ACC112 (cell line): ENCODE results near the gene NT5DC3.

ENCODE experiments used
- H2AFZ ChIP-seq: fragments of 200-600 bp; sonication (generic); one replicate; pipeline ENCODE4 v1.6.0; 2017; ENCODE audit warnings: antibody characterized with exemption, low read length; ENCODE audit not compliant: unreplicated experiment
- H3K27ac ChIP-seq: fragments of 200-600 bp; sonication (generic); 2 replicates; pipeline ENCODE4 v1.5.1; 2014; ENCODE audit warnings: low read depth, mild to moderate bottlenecking, antibody characterized with exemption, low read length, moderate library complexity
- H3K27me3 ChIP-seq: fragments of 200-600 bp; sonication (generic); 2 replicates; pipeline ENCODE4 v1.6.1; 2014; ENCODE audit warnings: mild to moderate bottlenecking, antibody characterized with exemption, low read length, moderate library complexity, mixed read lengths; ENCODE audit not compliant: insufficient read depth
- H3K36me3 ChIP-seq: fragments of 200-600 bp; sonication (generic); 2 replicates; pipeline ENCODE4 v1.6.1; 2016; ENCODE audit warnings: mild to moderate bottlenecking, antibody characterized with exemption, low read length, moderate library complexity, mixed read lengths; ENCODE audit not compliant: insufficient read depth
- H3K4me1 ChIP-seq: fragments of 200-600 bp; sonication (generic); one replicate; pipeline ENCODE4 v1.6.1; 2016; ENCODE audit warnings: low read length, mixed read lengths; ENCODE audit not compliant: insufficient read depth, unreplicated experiment, control insufficient read depth
- H3K4me3 ChIP-seq: fragments of 200-600 bp; sonication (generic); 2 replicates; pipeline ENCODE4 v1.5.1; 2014; ENCODE audit warnings: mild to moderate bottlenecking, low read depth, low read length
- H3K79me2 ChIP-seq: fragments of 200-600 bp; sonication (generic); one replicate; pipeline ENCODE4 v1.6.0; 2016; ENCODE audit warnings: low read length; ENCODE audit not compliant: control insufficient read depth, unreplicated experiment, insufficient read depth

Gene NT5DC3

DNA sequence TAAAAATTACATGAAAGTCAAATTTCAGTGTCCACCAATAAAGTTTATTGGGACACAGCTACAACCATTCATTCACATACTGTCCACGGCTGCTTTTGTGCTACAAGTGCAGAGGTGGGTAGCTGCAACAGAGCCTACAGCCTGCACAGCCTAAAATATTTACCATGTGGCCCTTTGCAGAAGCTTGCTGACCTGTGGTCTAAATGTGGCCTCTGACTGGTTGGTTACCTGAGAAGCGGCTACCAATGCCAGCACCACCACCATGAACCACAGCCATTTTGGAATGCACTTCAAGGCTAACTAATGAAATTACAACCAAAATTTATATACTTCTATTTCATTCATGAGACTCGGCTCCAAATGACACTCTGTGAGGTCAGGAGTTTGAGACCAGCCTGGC, 58.6 kb downstream of the NT5DC3 start:
- H3K4me1 ChIP-seq: peaks cover 13% of the 10 kb centered on the region
- H3K36me3 ChIP-seq: peaks cover 1% of the 10 kb centered on the region; the same call in 1 of the 2 replicates

DNA sequence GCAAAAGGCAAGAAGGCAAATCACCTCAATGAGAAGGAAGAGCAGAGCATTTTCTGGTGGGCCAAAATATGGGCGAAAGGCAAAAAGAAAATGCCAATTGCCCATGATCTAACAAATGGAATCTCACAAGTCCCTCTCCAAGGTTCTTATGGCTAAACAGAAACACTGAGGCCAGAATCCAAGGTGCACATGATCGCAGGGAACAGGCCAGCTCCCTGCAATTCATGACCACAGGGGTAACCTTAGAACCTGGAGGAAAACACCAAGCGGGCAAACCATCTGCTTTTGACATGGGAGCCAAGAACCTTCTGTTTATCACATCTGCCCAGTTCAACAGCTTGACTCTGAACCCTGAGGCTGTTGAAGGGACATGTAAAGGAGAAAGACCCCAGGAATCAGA, 60.0 kb downstream of the NT5DC3 start:
- H2AFZ ChIP-seq: no peak overlapping the region
- no peak overlapping the region for H3K4me3 ChIP-seq
- H3K36me3 ChIP-seq: peaks cover 4% of the 10 kb centered on the region; the same call in 1 of the 2 replicates
- no peaks in the 10 kb centered on the region for H3K79me2 ChIP-seq
- peaks cover 13% of the 10 kb centered on the region for H3K4me1 ChIP-seq
- no peak overlapping the region for H3K27ac ChIP-seq
- H3K27me3 ChIP-seq: no peaks in the 10 kb centered on the region

More for the DNA sequence above, 58.6 kb downstream of the NT5DC3 start:
- Histone ChIP-seq H3K27ac (no peak overlapping the region), H2AFZ (no peak overlapping the region), H3K27me3 (no peaks in the 10 kb centered on the region), H3K79me2 (no peaks in the 10 kb centered on the region), H3K4me3 (no peak overlapping the region)

DNA sequence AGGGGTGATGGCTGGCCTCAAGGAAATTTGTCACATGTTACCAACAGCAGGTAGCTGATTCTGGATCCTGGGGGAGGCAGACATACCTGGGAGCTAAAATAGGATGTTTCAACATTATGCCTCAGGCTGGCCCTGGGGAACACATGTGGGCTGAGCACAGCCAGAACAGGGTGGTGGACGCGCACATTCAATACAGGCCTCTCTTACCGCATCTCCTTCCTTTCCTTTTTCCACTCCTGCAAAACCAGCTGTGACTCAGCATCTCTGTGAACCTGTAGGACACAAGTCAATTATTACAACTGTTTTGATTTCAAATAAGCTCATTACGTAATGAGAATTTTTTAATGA, 61.0 kb downstream of the NT5DC3 start:
- Histone ChIP-seq H2AFZ (no peak overlapping the region), H3K27me3 (no peaks in the 10 kb centered on the region), H3K79me2 (no peaks in the 10 kb centered on the region), H3K36me3 (peaks cover 4% of the 10 kb centered on the region; the same call in 1 of the 2 replicates), H3K27ac (no peak overlapping the region), H3K4me1 (peaks cover 13% of the 10 kb centered on the region), H3K4me3 (no peak overlapping the region)

DNA sequence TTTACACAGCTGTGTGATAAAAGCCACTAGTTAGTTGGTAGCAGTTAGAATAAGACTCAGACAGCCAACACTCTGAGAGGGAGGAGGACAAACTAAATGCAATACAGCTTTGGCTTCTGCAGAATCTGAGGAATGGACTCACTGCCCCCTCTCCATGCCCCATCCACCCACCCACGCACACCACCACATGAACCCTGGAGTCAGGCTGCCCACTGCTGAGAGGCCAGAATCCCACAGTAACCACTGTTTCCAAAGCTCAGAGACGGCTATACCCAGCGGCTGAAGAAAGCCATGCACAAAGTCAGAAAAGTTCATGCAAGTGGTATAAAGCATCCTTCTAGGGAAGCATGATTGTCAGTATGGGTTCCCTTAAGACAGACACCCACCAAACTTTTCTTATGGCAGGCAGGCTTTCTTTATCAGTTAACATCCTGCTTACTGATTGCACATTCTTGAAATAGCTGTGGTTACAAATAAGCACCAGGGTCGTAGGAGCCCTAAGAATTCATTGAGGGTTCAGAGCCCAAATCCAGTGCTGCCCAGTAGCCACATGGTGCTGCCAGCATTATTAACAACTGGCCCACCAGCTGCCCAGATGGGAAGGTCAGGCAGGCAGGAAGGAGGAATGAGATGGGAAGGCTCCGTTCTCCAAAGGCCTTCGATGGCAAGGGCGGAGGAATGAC, 61.5 kb downstream of the NT5DC3 start:
- Histone ChIP-seq H3K79me2 (no peaks in the 10 kb centered on the region), H3K4me1 (peaks cover 13% of the 10 kb centered on the region), H3K4me3 (no peak overlapping the region), H2AFZ (no peak overlapping the region), H3K27ac (no peak overlapping the region), H3K27me3 (no peaks in the 10 kb centered on the region), H3K36me3 (peaks cover 4% of the 10 kb centered on the region; the same call in 1 of the 2 replicates)

DNA sequence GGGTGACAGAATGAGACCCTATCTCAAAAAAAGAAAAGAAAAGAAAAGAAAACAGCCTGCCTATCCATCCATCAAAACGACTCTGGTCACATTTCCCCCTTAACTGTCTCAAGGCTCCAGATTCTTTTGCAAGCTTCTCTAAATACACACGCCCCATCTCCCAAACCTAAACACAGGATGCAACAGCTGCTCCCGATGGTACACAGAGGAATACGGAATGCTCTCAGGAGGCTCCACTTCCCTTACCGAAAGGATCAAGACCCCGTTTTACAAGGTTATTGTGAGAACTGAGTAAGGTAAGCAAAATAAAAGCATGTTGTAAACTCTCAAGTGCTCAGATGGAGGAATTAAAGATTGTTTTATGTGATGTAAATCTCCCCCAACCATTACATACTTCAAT, 62.3 kb downstream of the NT5DC3 start:
- Histone ChIP-seq H3K79me2 (no peaks in the 10 kb centered on the region), H3K27me3 (no peaks in the 10 kb centered on the region), H3K4me3 (no peak overlapping the region), H3K36me3 (peaks cover 4% of the 10 kb centered on the region; the same call in 1 of the 2 replicates), H3K4me1 (peaks cover 13% of the 10 kb centered on the region), H3K27ac (no peak overlapping the region), H2AFZ (no peak overlapping the region)

DNA sequence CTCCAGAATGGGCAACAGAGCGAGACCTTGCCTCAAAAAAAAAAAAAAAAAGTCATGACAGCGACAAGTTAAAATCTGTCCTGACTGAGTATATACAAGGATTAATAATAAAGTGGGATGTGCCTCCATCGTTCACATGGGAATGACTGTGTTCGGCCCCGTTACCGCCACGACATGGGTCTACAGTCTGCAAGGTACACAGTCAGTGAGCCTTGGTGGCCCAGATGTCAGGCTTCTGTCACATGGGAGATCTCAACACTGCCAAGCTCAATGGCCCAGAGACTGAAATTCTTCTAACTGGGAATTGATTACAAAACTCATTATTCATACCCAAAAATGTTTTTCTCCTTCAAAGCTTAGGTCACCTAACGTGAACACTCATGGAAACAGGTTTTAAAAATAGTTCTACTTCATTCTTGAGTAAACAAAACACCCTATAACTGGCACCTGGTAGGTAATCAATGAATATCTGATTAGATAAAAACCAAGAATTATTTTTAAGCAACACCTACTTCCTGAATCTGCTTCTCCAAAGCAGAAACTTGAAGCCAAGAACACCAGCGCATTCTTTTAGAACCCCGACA, 66.0 kb downstream of the NT5DC3 start:
- Histone ChIP-seq H3K27me3 (no peaks in the 10 kb centered on the region), H3K27ac (no peak overlapping the region), H3K36me3 (peaks cover 4% of the 10 kb centered on the region; the same call in 1 of the 2 replicates), H3K4me3 (no peak overlapping the region), H3K79me2 (no peaks in the 10 kb centered on the region), H3K4me1 (peaks cover 7% of the 10 kb centered on the region), H2AFZ (no peak overlapping the region)

DNA sequence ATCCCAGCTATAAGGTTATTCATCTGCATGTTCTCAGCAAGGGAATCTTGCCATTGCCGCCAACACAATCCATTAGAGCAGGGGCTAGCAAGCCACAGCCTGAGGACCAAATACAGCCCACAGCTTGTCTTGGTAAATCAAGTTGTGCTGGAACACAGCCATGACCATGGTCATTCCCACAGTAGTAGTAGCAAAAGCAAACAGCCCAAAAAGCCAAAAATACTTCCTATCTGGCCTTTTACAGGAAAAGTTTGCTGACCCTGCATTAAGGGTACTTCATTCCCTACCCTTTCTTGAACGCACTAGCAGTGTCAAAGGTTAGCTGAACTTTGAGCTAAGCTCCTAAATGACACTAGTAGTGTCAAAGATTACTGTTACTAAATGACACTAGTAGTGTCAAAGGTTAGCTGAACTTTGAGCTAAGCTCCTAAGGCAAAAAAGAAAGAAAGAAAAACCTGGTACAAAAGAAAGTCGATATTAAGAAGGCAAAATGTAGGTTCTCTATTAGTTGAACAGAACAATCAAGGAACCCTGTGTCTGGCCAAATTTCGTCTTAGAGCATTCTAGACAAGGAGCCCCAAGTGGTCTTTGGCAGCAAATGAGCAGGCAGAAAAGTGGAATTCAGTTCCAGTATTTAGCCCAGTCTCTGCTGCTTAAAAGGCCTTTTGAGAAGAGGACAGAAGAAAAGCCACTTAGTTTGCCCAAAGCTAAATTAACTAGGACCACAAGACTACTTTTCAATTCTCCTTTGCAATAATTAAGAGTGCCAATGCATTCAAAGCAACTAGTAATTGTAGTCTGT, 67.7 kb downstream of the NT5DC3 start:
- no peak overlapping the region for H3K4me3 ChIP-seq
- H3K79me2 ChIP-seq: no peaks in the 10 kb centered on the region
- no peak overlapping the region for H3K27ac ChIP-seq
- peaks cover 4% of the 10 kb centered on the region; the same call in 1 of the 2 replicates for H3K36me3 ChIP-seq
- H3K4me1 ChIP-seq: no peaks in the 10 kb centered on the region
- H3K27me3 ChIP-seq: no peaks in the 10 kb centered on the region
- H2AFZ ChIP-seq: no peak overlapping the region

DNA sequence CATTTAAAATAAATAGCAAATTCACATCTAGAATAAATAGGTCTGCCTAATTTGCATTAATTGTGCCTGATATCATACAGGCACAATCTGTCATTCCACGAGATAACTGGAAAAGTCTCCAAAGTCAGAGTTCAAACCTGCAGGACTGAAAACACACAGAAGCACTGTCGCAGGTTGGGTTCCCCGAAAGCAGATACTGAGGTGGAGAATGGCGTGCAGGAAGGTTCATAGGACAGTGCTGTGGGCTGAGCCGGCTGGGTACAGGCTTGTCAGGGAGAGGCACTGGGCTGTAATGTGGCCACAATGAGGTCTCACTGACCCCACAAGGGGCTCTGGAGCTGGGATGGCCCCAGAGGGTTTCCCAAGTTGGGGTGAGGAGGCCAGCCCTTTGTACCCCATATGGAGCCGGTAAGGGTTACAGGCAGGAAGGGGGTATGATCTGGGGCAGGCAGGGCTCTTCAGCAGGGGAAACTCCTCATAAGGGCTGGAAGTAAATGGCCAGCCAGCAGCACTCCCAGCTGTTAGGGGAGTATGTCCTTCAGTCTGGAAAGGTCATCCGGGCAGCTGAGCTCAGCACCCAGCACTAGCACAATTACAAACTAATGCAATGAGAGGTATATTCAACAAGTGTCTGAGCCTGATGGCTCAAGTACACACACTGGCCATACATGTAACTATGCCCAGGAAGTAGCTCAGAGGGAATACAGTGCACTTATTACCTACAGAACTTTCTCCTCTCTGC, 68.5 kb downstream of the NT5DC3 start:
- no peak overlapping the region for H2AFZ ChIP-seq
- no peaks in the 10 kb centered on the region for H3K79me2 ChIP-seq
- peaks cover 4% of the 10 kb centered on the region; the same call in 1 of the 2 replicates for H3K36me3 ChIP-seq
- H3K27me3 ChIP-seq: no peaks in the 10 kb centered on the region
- no peak overlapping the region for H3K4me3 ChIP-seq
- no peak overlapping the region for H3K27ac ChIP-seq
- H3K4me1 ChIP-seq: no peaks in the 10 kb centered on the region

DNA sequence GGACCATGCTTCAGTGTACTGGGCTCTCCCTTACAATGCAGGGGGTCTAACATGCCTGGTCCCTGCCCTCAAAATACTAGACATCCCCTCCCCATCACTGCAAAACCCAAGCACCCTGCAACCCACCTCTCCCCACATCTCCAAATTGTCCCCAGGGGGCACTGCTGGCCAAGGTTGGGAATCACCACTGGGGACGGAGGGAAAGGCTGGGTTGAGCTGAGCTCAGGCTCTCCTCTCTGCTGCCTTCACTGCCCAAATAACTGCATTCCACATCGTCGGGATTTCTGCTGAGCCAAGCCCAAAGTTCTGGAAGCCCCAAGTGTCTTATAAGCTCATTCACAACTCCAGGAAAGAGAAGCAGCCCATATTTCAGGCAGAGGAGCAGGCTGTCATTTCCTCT, 69.6 kb downstream of the NT5DC3 start:
- Histone ChIP-seq H3K79me2 (no peaks in the 10 kb centered on the region), H3K4me3 (no peak overlapping the region), H3K27ac (no peak overlapping the region), H2AFZ (no peak overlapping the region), H3K4me1 (no peaks in the 10 kb centered on the region), H3K36me3 (no peaks in the 10 kb centered on the region), H3K27me3 (no peaks in the 10 kb centered on the region)

DNA sequence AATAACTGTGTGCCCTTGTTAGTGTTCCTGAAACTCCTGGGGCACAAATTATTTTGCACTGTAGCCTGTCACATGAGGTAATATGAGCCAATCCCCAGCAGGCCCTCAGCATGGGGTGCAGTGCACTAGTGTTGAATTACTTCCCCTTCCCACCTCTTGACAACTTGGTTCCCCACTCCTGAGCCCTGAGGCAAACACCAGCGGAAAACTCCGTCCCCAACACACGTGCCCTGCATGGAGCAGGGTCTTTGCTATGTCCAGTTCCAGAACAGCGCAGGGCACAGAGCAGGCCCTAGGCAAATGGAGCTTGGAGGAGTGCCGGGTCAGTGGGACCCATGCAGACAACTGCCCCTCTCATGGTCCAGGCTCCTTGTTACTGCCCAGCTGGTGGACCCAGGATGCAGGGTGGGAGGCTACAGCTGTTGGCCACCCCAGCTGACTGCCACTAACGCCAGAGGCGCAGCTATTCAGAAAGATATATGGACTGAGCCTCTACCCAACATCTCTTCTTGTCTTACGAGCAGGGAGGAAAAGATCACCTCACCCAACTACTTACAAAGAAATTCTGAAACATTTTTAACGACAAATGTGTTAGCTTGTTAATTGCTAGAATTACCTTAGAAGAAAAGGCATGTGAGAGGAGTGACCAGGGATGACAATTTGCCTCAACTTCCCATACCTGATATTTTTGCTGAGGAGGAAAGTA, 71.6 kb downstream of the NT5DC3 start:
- Histone ChIP-seq H3K4me1 (no peaks in the 10 kb centered on the region), H3K27me3 (no peaks in the 10 kb centered on the region), H3K79me2 (no peaks in the 10 kb centered on the region), H3K4me3 (no peak overlapping the region), H2AFZ (no peak overlapping the region), H3K36me3 (no peaks in the 10 kb centered on the region), H3K27ac (no peak overlapping the region)
